HG03521 (cell line): ENCODE data around the gene TRPM2.
"Not testable (repeated sequence)": the region's sequence is repeated elsewhere in the genome, so short reads cannot be mapped to it uniquely, and the experiment has no call there.

Experiments
- ATAC-seq: cut with Tn5 transposase; IDR thresholded peaks from one replicate; pipeline ENCODE4 v1.9.1; 2021; ENCODE audit warnings: mild to moderate bottlenecking, moderate library complexity; ENCODE audit not compliant: unreplicated experiment

Gene TRPM2

GRCh38 chr21:44351535-44352252 is 1.7 kb upstream of the TRPM2 start:
- no peak for ATAC-seq

- ATAC-seq: no peak
Measured at GRCh38 chr21:44352253-44352860, 1.1 kb upstream of the TRPM2 start.

- ATAC-seq: no peak
Measured at GRCh38 chr21:44354001-44354405, 582 bp downstream of the TRPM2 start.

GRCh38 chr21:44354775-44355771 is 1.7 kb downstream of the TRPM2 start:
- no peak for ATAC-seq

- ATAC-seq: no peak
Measured at GRCh38 chr21:44356160-44356559, 2.7 kb downstream of the TRPM2 start.

GRCh38 chr21:44356636-44357035 is 3.2 kb downstream of the TRPM2 start:
- no peak for ATAC-seq

- no peak for ATAC-seq
Measured at GRCh38 chr21:44357064-44357837, 3.8 kb downstream of the TRPM2 start.

GRCh38 chr21:44359396-44359795 is 6.0 kb downstream of the TRPM2 start:
- no peak for ATAC-seq

GRCh38 chr21:44360159-44360558 is 6.7 kb downstream of the TRPM2 start:
- no peak for ATAC-seq

- not testable (repeated sequence) for ATAC-seq
Measured at GRCh38 chr21:44361903-44362302, 8.5 kb downstream of the TRPM2 start.

GRCh38 chr21:44363278-44363677 is 9.9 kb downstream of the TRPM2 start:
- ATAC-seq: no peak

- ATAC-seq: no peak
Measured at GRCh38 chr21:44364151-44365053, 11.0 kb downstream of the TRPM2 start.

- ATAC-seq: no peak
Measured at GRCh38 chr21:44365251-44365966, 12.0 kb downstream of the TRPM2 start.

- ATAC-seq: no peak
Measured at GRCh38 chr21:44365967-44366585, 12.7 kb downstream of the TRPM2 start.

- no peak for ATAC-seq
Measured at GRCh38 chr21:44366586-44367211, 13.3 kb downstream of the TRPM2 start.

- ATAC-seq: no peak
Measured at GRCh38 chr21:44368711-44369446, 15.5 kb downstream of the TRPM2 start.

- ATAC-seq: no peak
Measured at GRCh38 chr21:44370027-44370735, 16.8 kb downstream of the TRPM2 start.
